ENCODE measurements around the gene ART3. TPM values are rescaled to one million over a fixed set of nuclear protein-coding genes. Genes with fewer than 3 reads are reported as not detected.

The ART3 gene
- total RNA-seq, 1 experiment from 2014 or later = 0.24 TPM

- DNase-seq (ENCODE audit: low read depth) = peak; percentile 90
Observed at GRCh38 chr4:76148142-76148865, 73.8 kb downstream of the ART3 start, which contains the start of gene NUP54. NUP54 (minus strand) TSS chr4:76148397; CDS start chr4:76148374, 23 bp downstream.

DNA sequence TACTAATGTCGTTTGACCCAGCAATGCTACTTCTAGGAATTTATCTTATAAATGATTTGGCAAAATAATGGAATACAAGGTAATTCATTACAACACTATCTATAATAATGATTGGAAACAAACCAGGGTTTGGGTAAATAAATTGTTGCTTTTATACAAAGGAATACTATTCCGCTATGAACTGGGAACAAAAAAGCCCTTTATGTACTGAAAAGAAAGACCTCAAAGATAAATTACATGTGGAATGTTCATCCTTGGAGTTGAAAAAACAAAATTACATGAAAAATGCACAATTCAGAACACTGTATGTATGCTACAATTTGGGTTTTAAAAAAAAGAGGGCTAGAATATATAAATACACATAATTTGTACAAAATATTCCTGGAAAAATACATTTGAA is 78.8 kb downstream of the ART3 start:
- no peak for DNase-seq (ENCODE audit: low read depth)

- DNase-seq (ENCODE audit: low read depth) = no peak
Observed at GRCh38 chr4:76155979-76156378, 81.5 kb downstream of the ART3 start.

DNA sequence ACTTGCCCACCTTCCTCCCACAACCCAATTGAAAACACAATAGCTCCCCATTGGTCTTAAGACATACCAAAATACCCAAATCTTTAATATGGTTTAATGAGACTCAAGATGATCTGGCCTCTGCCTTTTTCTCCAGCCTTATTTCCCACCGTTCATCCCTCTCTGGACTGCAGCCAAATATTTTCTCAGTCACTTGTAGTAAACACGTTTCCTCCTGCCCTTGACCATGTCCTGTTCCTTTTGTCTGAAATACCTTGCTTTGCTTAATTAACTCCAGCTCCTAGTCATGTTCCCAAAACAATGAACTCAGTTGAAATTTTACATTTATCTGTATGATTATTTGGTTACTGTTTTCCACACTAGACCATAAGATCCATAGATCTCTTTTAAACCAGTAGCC is 82.1 kb downstream of the ART3 start:
- no peak for DNase-seq (ENCODE audit: low read depth)

DNA sequence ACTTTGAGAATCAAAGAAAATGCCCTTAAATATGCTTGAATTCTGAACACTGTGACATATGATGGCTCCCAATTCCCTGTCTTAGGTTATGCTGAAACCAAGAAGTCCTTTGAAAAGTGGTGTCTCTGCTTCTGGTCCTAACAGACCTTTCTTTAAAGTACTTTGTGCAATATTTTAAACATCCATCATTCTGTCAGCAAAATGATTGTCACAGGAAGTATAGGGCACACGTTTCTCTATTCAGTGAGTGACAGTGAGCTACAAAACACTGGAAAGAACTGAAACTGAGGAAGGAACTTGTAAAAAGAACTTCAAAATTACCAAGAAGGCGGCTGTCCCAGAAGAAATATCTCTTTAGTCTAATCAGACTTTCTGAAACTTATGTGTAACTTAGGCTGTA is 85.8 kb downstream of the ART3 start:
- DNase-seq (ENCODE audit: low read depth) = no peak

Other genes starting within 250 kb of the ART3 start
- not detected in 2 replicates for gene PPEF2, start 172.3 kb upstream of the ART3 start, total RNA-seq (2014; rRNA removed; shearing (Covaris generic))
- 34.6 and 42.4 TPM in 2 replicates for gene NAAA, start 133.7 kb upstream of the ART3 start, total RNA-seq (2014; rRNA removed; shearing (Covaris generic))
- gene SDAD1, start 83.8 kb upstream of the ART3 start, total RNA-seq (2014; rRNA removed; shearing (Covaris generic)) = 21.6 and 30.5 TPM in 2 replicates
- gene CXCL9, start 67.2 kb upstream of the ART3 start, total RNA-seq (2014; rRNA removed; shearing (Covaris generic)) = not detected in 2 replicates
- gene CXCL10, start 51.2 kb upstream of the ART3 start, total RNA-seq (2014; rRNA removed; shearing (Covaris generic)) = 0.12 and 0.78 TPM in 2 replicates
- gene CXCL11, start 38.6 kb upstream of the ART3 start, total RNA-seq (2014; rRNA removed; shearing (Covaris generic)) = 0.10 and 0.36 TPM in 2 replicates
- 57.5 and 71.5 TPM in 2 replicates for gene NUP54, start 73.7 kb downstream of the ART3 start, total RNA-seq (2014; rRNA removed; shearing (Covaris generic))
- gene SCARB2, start 139.1 kb downstream of the ART3 start, total RNA-seq (2014; rRNA removed; shearing (Covaris generic)) = 151 and 165 TPM in 2 replicates
- gene FAM47E, start 177.0 kb downstream of the ART3 start, total RNA-seq (2014; rRNA removed; shearing (Covaris generic)) = 0.20 and 1.4 TPM in 2 replicates
- 10.1 and 12.0 TPM in 2 replicates for gene STBD1, start 232.0 kb downstream of the ART3 start, total RNA-seq (2014; rRNA removed; shearing (Covaris generic))